ENCODE results near the gene STARD10.
A peak's percentile ranks its signal among the peaks of the same experiment; 100 is the strongest.
"Not testable (repeated sequence)": the region's sequence is repeated elsewhere in the genome, so short reads cannot be mapped to it uniquely, and the experiment has no call there.

The STARD10 gene

GRCh38 chr11:72806378-72806777 lies 12.5 kb upstream of the STARD10 start:
- not testable (repeated sequence) for DNase-seq

GRCh38 chr11:72805216-72805615 lies 11.4 kb upstream of the STARD10 start:
- DNase-seq, result no peak

GRCh38 chr11:72802822-72803221 lies 9.0 kb upstream of the STARD10 start:
- DNase-seq, result no peak

- DNase-seq, result no peak
Observed at GRCh38 chr11:72799441-72799840, 5.6 kb upstream of the STARD10 start.

- DNase-seq, result no peak
Observed at GRCh38 chr11:72798361-72798760, 4.5 kb upstream of the STARD10 start.

GRCh38 chr11:72793076-72793424 lies 797 bp downstream of the STARD10 start:
- DNase-seq, result no peak

GRCh38 chr11:72792437-72793021 lies 1.3 kb downstream of the STARD10 start:
- DNase-seq, result no peak

- DNase-seq, result not testable (repeated sequence)
Observed at GRCh38 chr11:72791228-72791627, 2.6 kb downstream of the STARD10 start.

GRCh38 chr11:72789493-72790131 lies 4.2 kb downstream of the STARD10 start:
- no peak for DNase-seq

GRCh38 chr11:72788241-72788640 lies 5.6 kb downstream of the STARD10 start:
- no peak for DNase-seq

- DNase-seq, result no peak
Observed at GRCh38 chr11:72787216-72788104, 6.4 kb downstream of the STARD10 start.

- no peak for DNase-seq
Observed at GRCh38 chr11:72786305-72787215, 7.3 kb downstream of the STARD10 start.

GRCh38 chr11:72784662-72785061 lies 9.2 kb downstream of the STARD10 start:
- DNase-seq, result no peak

- DNase-seq, result no peak
Observed at GRCh38 chr11:72783144-72783905, 10.5 kb downstream of the STARD10 start.

- no peak for DNase-seq
Observed at GRCh38 chr11:72782081-72782920, 11.5 kb downstream of the STARD10 start.

- peak; percentile 67 for DNase-seq
Observed at GRCh38 chr11:72781313-72782080, 12.3 kb downstream of the STARD10 start.

- DNase-seq, result no peak
Observed at GRCh38 chr11:72781063-72781312, 12.9 kb downstream of the STARD10 start.

GRCh38 chr11:72780296-72781062 lies 13.4 kb downstream of the STARD10 start:
- no peak for DNase-seq

- DNase-seq, result no peak
Observed at GRCh38 chr11:72779495-72780128, 14.2 kb downstream of the STARD10 start.
